GM19043 (cell line): ENCODE measurements around the gene CTXN1.
A peak's percentile ranks its signal among the peaks of the same experiment; 100 is the strongest.

ENCODE experiments used
- ATAC-seq: cut with Tn5 transposase; IDR thresholded peaks from one replicate; pipeline ENCODE4 v1.9.1; 2021; ENCODE audit warnings: low read depth; ENCODE audit not compliant: unreplicated experiment

CTXN1 gene

GRCh38 chr19:7915250-7916102, 10.5 kb downstream of the CTXN1 start:
- ATAC-seq = no peak

- no peak for ATAC-seq
Measured at GRCh38 chr19:7914598-7915045, 11.3 kb downstream of the CTXN1 start, which contains the start of gene TGFBR3L. Gene TGFBR3L, plus strand, starts transcription at chr19:7914830.

GRCh38 chr19:7914099-7914498, 11.8 kb downstream of the CTXN1 start:
- no peak for ATAC-seq

- ATAC-seq = no peak
Measured at GRCh38 chr19:7913652-7914051, 12.3 kb downstream of the CTXN1 start.

GRCh38 chr19:7912697-7913564, 13.0 kb downstream of the CTXN1 start:
- ATAC-seq = no peak

GRCh38 chr19:7912144-7912696, 13.7 kb downstream of the CTXN1 start:
- ATAC-seq = no peak

- ATAC-seq = no peak
Measured at GRCh38 chr19:7911508-7912143, 14.3 kb downstream of the CTXN1 start.

- no peak for ATAC-seq
Measured at GRCh38 chr19:7910321-7911161, 15.4 kb downstream of the CTXN1 start.

- no peak for ATAC-seq
Measured at GRCh38 chr19:7909471-7910067, 16.4 kb downstream of the CTXN1 start.

- no peak for ATAC-seq
Measured at GRCh38 chr19:7908742-7909461, 17.0 kb downstream of the CTXN1 start.

GRCh38 chr19:7908078-7908699, 17.7 kb downstream of the CTXN1 start:
- ATAC-seq = no peak

- ATAC-seq = no peak
Measured at GRCh38 chr19:7907544-7907943, 18.4 kb downstream of the CTXN1 start.

- ATAC-seq = no peak
Measured at GRCh38 chr19:7907122-7907521, 18.8 kb downstream of the CTXN1 start.

GRCh38 chr19:7905859-7906258, 20.1 kb downstream of the CTXN1 start:
- no peak for ATAC-seq

GRCh38 chr19:7905268-7905667, 20.7 kb downstream of the CTXN1 start:
- ATAC-seq = no peak

GRCh38 chr19:7904074-7905020, 21.6 kb downstream of the CTXN1 start:
- peak; percentile 23 for ATAC-seq
